Hepatocyte (in vitro differentiated cells): ENCODE results near the gene TMEM25. TPM values are rescaled to one million over a fixed set of nuclear protein-coding genes. Genes with fewer than 3 reads are reported as not detected.

Experiments used
- DNase-seq: peaks from one replicate; pipeline ENCODE4 v3.0.0-alpha.2; 2016; ENCODE audit warnings: low spot score
- H2AFZ ChIP-seq: fragments of 200-600 bp; sonication (generic); 2 replicates; pipeline ENCODE4 v1.6.0; 2016; ENCODE audit warnings: antibody characterized with exemption, mild to moderate bottlenecking
- H3K27ac ChIP-seq: fragments of 200-600 bp; sonication (generic); 2 replicates; pipeline ENCODE4 v1.5.1; 2016; ENCODE audit warnings: mild to moderate bottlenecking
- H3K27me3 ChIP-seq: fragments of 200-600 bp; sonication (generic); 2 replicates; pipeline ENCODE4 v1.6.1; 2016
- H3K36me3 ChIP-seq: fragments of 200-600 bp; sonication (generic); replicated peaks from 2 replicates; pipeline ENCODE4 v1.5.1; 2016; ENCODE audit warnings: low read depth; ENCODE audit not compliant: insufficient read depth
- H3K4me1 ChIP-seq: fragments of 200-600 bp; sonication (generic); 2 replicates; pipeline ENCODE4 v1.5.1; 2016; ENCODE audit warnings: mild to moderate bottlenecking, moderate library complexity; ENCODE audit not compliant: insufficient read depth
- H3K4me2 ChIP-seq: fragments of 200-600 bp; sonication (generic); 2 replicates; pipeline ENCODE4 v1.6.0; 2016
- H3K4me3 ChIP-seq: fragments of 200-600 bp; sonication (generic); 2 replicates; pipeline ENCODE4 v1.5.1; 2016; ENCODE audit warnings: mild to moderate bottlenecking
- H3K79me2 ChIP-seq: fragments of 200-600 bp; sonication (generic); 2 replicates; pipeline ENCODE4 v1.6.0; 2017; ENCODE audit warnings: mild to moderate bottlenecking
- H3K9me2 ChIP-seq: fragments of 200-600 bp; sonication (generic); replicated peaks from 2 replicates; pipeline ENCODE4 v1.6.0; 2017; ENCODE audit warnings: mild to moderate bottlenecking; ENCODE audit not compliant: insufficient read depth
- H3K9me3 ChIP-seq: fragments of 200-600 bp; sonication (generic); 2 replicates; pipeline ENCODE4 v1.5.1; 2016; ENCODE audit warnings: low read depth, mild to moderate bottlenecking
- H4K20me1 ChIP-seq: fragments of 200-600 bp; sonication (generic); 2 replicates; pipeline ENCODE4 v1.6.0; 2016; ENCODE audit warnings: mild to moderate bottlenecking; ENCODE audit not compliant: insufficient read depth, poor library complexity, severe bottlenecking
- CTCF ChIP-seq: fragments of 200-600 bp; sonication (generic); IDR thresholded peaks from 2 replicates; pipeline ENCODE4 v1.5.1; 2016; ENCODE audit warnings: antibody characterized with exemption, mild to moderate bottlenecking; ENCODE audit not compliant: poor library complexity
- EZH2 ChIP-seq: fragments of 200-600 bp; sonication (generic); IDR thresholded peaks from 2 replicates; pipeline ENCODE4 v1.6.1; 2016; ENCODE audit warnings: antibody characterized with exemption, mild to moderate bottlenecking, borderline replicate concordance
- EZH2phosphoT487 ChIP-seq: fragments of 200-600 bp; sonication (generic); IDR thresholded peaks from one replicate; pipeline ENCODE4 v1.6.1; 2018; ENCODE audit warnings: antibody characterized with exemption, mild to moderate bottlenecking, low read depth, moderate library complexity; ENCODE audit not compliant: unreplicated experiment, severe bottlenecking
- WGBS: methylation state at CpG from one replicate; pipeline ENCODE4 v1.1.6; 2016; ENCODE audit warnings: low lambda C conversion rate; ENCODE audit errors: missing lambda C conversion rate; 5-methylcytosine and 5-hydroxymethylcytosine counted together
- polyA plus RNA-seq: library from polyadenylated mRNA; unstranded; fragments of >200 nt; fragmentation: Nextera tagmentation; extraction: Ambion mirVana; gene quantifications from 2 replicates; pipeline ENCODE4 v1.2.1, GENCODE V29; 2016
- total RNA-seq: library from RNA; depleted of rRNA; stranded (reverse); fragments of >200 nt; gene quantifications from 2 replicates; pipeline ENCODE4 v1.2.3, GENCODE V29; 2014

TMEM25 gene
- total and polyA plus RNA-seq, 2 experiments from 2014 or later, result 32.3 to 42.9 TPM

GRCh38 chr11:118544647-118545010, 13.6 kb downstream of the TMEM25 start:
- Histone ChIP-seq H3K27ac (no peak overlapping the region), H3K79me2 (no peaks in the 10 kb centered on the region), H2AFZ (no peak overlapping the region), H3K36me3 (no peaks in the 10 kb centered on the region), H3K9me3 (no peaks in the 10 kb centered on the region), H3K4me1 (no peaks in the 10 kb centered on the region), H3K4me2 (no peak overlapping the region), H3K9me2 (no peaks in the 10 kb centered on the region), H4K20me1 (no peaks in the 10 kb centered on the region), H3K27me3 (no peaks in the 10 kb centered on the region), H3K4me3 (no peak overlapping the region)
- no peak for DNase-seq
- TF ChIP-seq EZH2 (no peak), CTCF (no peak), EZH2phosphoT487 (no peak)
- WGBS, result 91% methylated on average over 3 of the region's 3 CpGs

- Histone ChIP-seq H3K36me3 (no peaks in the 10 kb centered on the region), H3K4me3 (no peak overlapping the region), H2AFZ (no peak overlapping the region), H3K79me2 (no peaks in the 10 kb centered on the region), H3K27ac (no peak overlapping the region), H3K4me1 (no peaks in the 10 kb centered on the region), H4K20me1 (no peaks in the 10 kb centered on the region), H3K27me3 (no peaks in the 10 kb centered on the region), H3K4me2 (no peak overlapping the region), H3K9me3 (no peaks in the 10 kb centered on the region), H3K9me2 (no peaks in the 10 kb centered on the region)
- TF ChIP-seq CTCF (no peak), EZH2phosphoT487 (no peak), EZH2 (no peak)
- 85% methylated on average over 5 of the region's 5 CpGs for WGBS
- DNase-seq, result no peak
Observed at GRCh38 chr11:118545533-118545932, 14.5 kb downstream of the TMEM25 start.

- Histone ChIP-seq H3K4me3 (no peak overlapping the region), H3K9me3 (no peaks in the 10 kb centered on the region), H3K36me3 (no peaks in the 10 kb centered on the region), H3K79me2 (no peaks in the 10 kb centered on the region), H3K4me1 (no peaks in the 10 kb centered on the region), H3K4me2 (no peak overlapping the region), H2AFZ (no peak overlapping the region), H4K20me1 (no peaks in the 10 kb centered on the region), H3K27ac (no peak overlapping the region), H3K9me2 (no peaks in the 10 kb centered on the region), H3K27me3 (no peaks in the 10 kb centered on the region)
- DNase-seq, result no peak
- TF ChIP-seq CTCF (no peak), EZH2phosphoT487 (no peak), EZH2 (no peak)
- WGBS, result 81% methylated on average over 2 of the region's 2 CpGs
Observed at GRCh38 chr11:118547132-118547531, 16.1 kb downstream of the TMEM25 start.

- WGBS, result 82% methylated on average over 4 of the region's 4 CpGs
- no peak for DNase-seq
- TF ChIP-seq EZH2phosphoT487 (no peak), EZH2 (no peak), CTCF (no peak)
Observed at GRCh38 chr11:118552341-118552740, 21.3 kb downstream of the TMEM25 start.

More at GRCh38 chr11:118552341-118552740, 21.3 kb downstream of the TMEM25 start:
- H3K4me2 ChIP-seq, result no peak overlapping the region
- no peaks in the 10 kb centered on the region for H3K36me3 ChIP-seq
- no peak overlapping the region for H2AFZ ChIP-seq
- H3K9me2 ChIP-seq, result no peaks in the 10 kb centered on the region
- no peaks in the 10 kb centered on the region for H3K4me1 ChIP-seq
- no peak overlapping the region for H3K4me3 ChIP-seq
- H3K9me3 ChIP-seq, result no peaks in the 10 kb centered on the region
- no peaks in the 10 kb centered on the region for H3K79me2 ChIP-seq
- H3K27me3 ChIP-seq, result no peaks in the 10 kb centered on the region
- H4K20me1 ChIP-seq, result no peaks in the 10 kb centered on the region
- no peak overlapping the region for H3K27ac ChIP-seq
